ENCODE results near the gene SLC7A6OS.

- TF ChIP-seq CTCF (IDR thresholded peaks at IDR 0.05; ENCODE audit: insufficient read depth, low read length) (no peak), REST (IDR thresholded peaks at IDR 0.05; ENCODE audit: insufficient replicate concordance, low read depth) (no peak)
Measured at GRCh38 chr16:68252383-68252782, 58.4 kb downstream of the SLC7A6OS start.
